RPMI7951 (cell line): ENCODE measurements around the gene SLC6A13. TPM values are rescaled to one million over a fixed set of nuclear protein-coding genes. Genes with fewer than 3 reads are reported as not detected.

ENCODE experiments used
- DNase-seq: peaks from one replicate; pipeline ENCODE4 v3.0.0-alpha.2; 2012; ENCODE audit warnings: low read depth
- total RNA-seq: library from RNA; depleted of rRNA; stranded (reverse); fragments of >200 nt; shearing (Covaris generic); gene quantifications from 2 replicates; pipeline ENCODE4 v1.2.3, GENCODE V29; 2014

SLC6A13 gene
- total RNA-seq, 1 experiment from 2014 or later: 0.36 TPM

- DNase-seq: no peak
Measured at GRCh38 chr12:215116-215515, 47.5 kb downstream of the SLC6A13 start.

GRCh38 chr12:214003-214741, 48.5 kb downstream of the SLC6A13 start, which contains the start of gene SLC6A12:
Gene SLC6A12, minus strand, starts transcription at chr12:214157. Its CDS starts 4,171 bp downstream, at chr12:209986.
- DNase-seq: no peak

GRCh38 chr12:213527-213932, 49.1 kb downstream of the SLC6A13 start:
- DNase-seq: no peak

GRCh38 chr12:212715-213526, 49.7 kb downstream of the SLC6A13 start:
- peak; percentile 9 for DNase-seq

- no peak for DNase-seq
Measured at GRCh38 chr12:212415-212714, 50.3 kb downstream of the SLC6A13 start.

- no peak for DNase-seq
Measured at GRCh38 chr12:211639-212414, 50.8 kb downstream of the SLC6A13 start.

- DNase-seq: no peak
Measured at GRCh38 chr12:211142-211465, 51.5 kb downstream of the SLC6A13 start.

GRCh38 chr12:210277-211141, 52.1 kb downstream of the SLC6A13 start:
- DNase-seq: no peak

- no peak for DNase-seq
Measured at GRCh38 chr12:209851-210250, 52.8 kb downstream of the SLC6A13 start.

- no peak for DNase-seq
Measured at GRCh38 chr12:209246-209645, 53.4 kb downstream of the SLC6A13 start.

GRCh38 chr12:208813-209212, 53.8 kb downstream of the SLC6A13 start:
- DNase-seq: no peak

GRCh38 chr12:207804-208203, 54.8 kb downstream of the SLC6A13 start:
- DNase-seq: no peak

GRCh38 chr12:206746-207440, 55.7 kb downstream of the SLC6A13 start:
- DNase-seq: no peak

GRCh38 chr12:205026-205425, 57.6 kb downstream of the SLC6A13 start:
- DNase-seq: no peak

GRCh38 chr12:204261-204678, 58.4 kb downstream of the SLC6A13 start:
- no peak for DNase-seq

- DNase-seq: no peak
Measured at GRCh38 chr12:203462-204260, 59.0 kb downstream of the SLC6A13 start.

- DNase-seq: no peak
Measured at GRCh38 chr12:203074-203461, 59.6 kb downstream of the SLC6A13 start.

GRCh38 chr12:202081-202731, 60.4 kb downstream of the SLC6A13 start:
- no peak for DNase-seq

GRCh38 chr12:201361-201760, 61.3 kb downstream of the SLC6A13 start:
- DNase-seq: no peak

GRCh38 chr12:198705-199104, 63.9 kb downstream of the SLC6A13 start:
- no peak for DNase-seq
